HG02571 (cell line): ENCODE measurements around the gene TMEM205.
"Not testable (repeated sequence)": the region's sequence is repeated elsewhere in the genome, so short reads cannot be mapped to it uniquely, and the experiment has no call there.

Source experiments
- ATAC-seq: cut with Tn5 transposase; IDR thresholded peaks from one replicate; pipeline ENCODE4 v1.9.1; 2021; ENCODE audit warnings: mild to moderate bottlenecking, moderate library complexity; ENCODE audit not compliant: unreplicated experiment

The TMEM205 gene

GRCh38 chr19:11340099-11340467, 6.0 kb downstream of the TMEM205 start:
- not testable (repeated sequence) for ATAC-seq

GRCh38 chr19:11339254-11340098, 6.6 kb downstream of the TMEM205 start, which contains the start of gene RAB3D:
RAB3D (minus strand) TSS chr19:11339657; CDS start chr19:11337399, 2,258 bp downstream.
- ATAC-seq: no peak

- no peak for ATAC-seq
These were observed 7.4 kb downstream of the TMEM205 start for GRCh38 chr19:11338569-11339253.

- ATAC-seq: no peak
These were observed 7.9 kb downstream of the TMEM205 start for GRCh38 chr19:11338121-11338520.

- ATAC-seq: no peak
These were observed 9.0 kb downstream of the TMEM205 start for GRCh38 chr19:11337080-11337479.

GRCh38 chr19:11335449-11336146, 10.5 kb downstream of the TMEM205 start:
- no peak for ATAC-seq

GRCh38 chr19:11333838-11334237, 12.2 kb downstream of the TMEM205 start:
- not testable (repeated sequence) for ATAC-seq

GRCh38 chr19:11332822-11333221, 13.2 kb downstream of the TMEM205 start:
- ATAC-seq: no peak

GRCh38 chr19:11331502-11331901, 14.6 kb downstream of the TMEM205 start:
- ATAC-seq: no peak

GRCh38 chr19:11330127-11330526, 15.9 kb downstream of the TMEM205 start:
- no peak for ATAC-seq

- ATAC-seq: no peak
These were observed 20.5 kb downstream of the TMEM205 start for GRCh38 chr19:11325544-11325943.

- no peak for ATAC-seq
These were observed 21.2 kb downstream of the TMEM205 start for GRCh38 chr19:11324748-11325389.

GRCh38 chr19:11324079-11324661, 21.9 kb downstream of the TMEM205 start:
- ATAC-seq: no peak

GRCh38 chr19:11323601-11324078, 22.4 kb downstream of the TMEM205 start:
- ATAC-seq: no peak

GRCh38 chr19:11322269-11323024, 23.6 kb downstream of the TMEM205 start:
- no peak for ATAC-seq

GRCh38 chr19:11321191-11322126, 24.6 kb downstream of the TMEM205 start:
- no peak for ATAC-seq

- ATAC-seq: not testable (repeated sequence)
These were observed 25.6 kb downstream of the TMEM205 start for GRCh38 chr19:11320278-11320995.

GRCh38 chr19:11306337-11306736, 39.7 kb downstream of the TMEM205 start:
- no peak for ATAC-seq
